Right renal pelvis (tissue), 4 donors: ENCODE data around the gene ARHGAP18. TPM values are rescaled to one million over a fixed set of nuclear protein-coding genes. Genes with fewer than 3 reads are reported as not detected.

Experiments used
- DNase-seq, 4 donors: peaks; one replicate each; pipeline ENCODE4 v3.0.0-alpha.2; 2013; ENCODE audit warnings: low read depth in 4 of 4, low spot score in 3 of 4, missing footprints in 1 of 4
- polyA plus RNA-seq, 4 donors: library from polyadenylated mRNA; unstranded; fragments of 120-200 nt; gene quantifications; one replicate each; pipeline ENCODE4 v1.2.1, GENCODE V29; 2013; ENCODE audit not compliant: insufficient read length in 4 of 4

The ARHGAP18 gene
- polyA plus RNA-seq, 4 donors = 32.6 to 43.8 (median 36.9) TPM

GRCh38 chr6:129623008-129623732 is 86.8 kb downstream of the ARHGAP18 start:
- no peak for DNase-seq

- no peak for DNase-seq
Observed at GRCh38 chr6:129621252-129621651, 88.7 kb downstream of the ARHGAP18 start.

GRCh38 chr6:129620234-129620610 is 89.8 kb downstream of the ARHGAP18 start:
- DNase-seq = no peak

- no peak for DNase-seq
Observed at GRCh38 chr6:129619579-129620233, 90.3 kb downstream of the ARHGAP18 start.

- no peak for DNase-seq
Observed at GRCh38 chr6:129617986-129618385, 92.0 kb downstream of the ARHGAP18 start.

- DNase-seq = no peak
Observed at GRCh38 chr6:129615496-129615895, 94.5 kb downstream of the ARHGAP18 start.

- DNase-seq = no peak
Observed at GRCh38 chr6:129615020-129615419, 95.0 kb downstream of the ARHGAP18 start.

- DNase-seq = no peak
Observed at GRCh38 chr6:129614464-129614863, 95.5 kb downstream of the ARHGAP18 start.

- no peak for DNase-seq
Observed at GRCh38 chr6:129612440-129612839, 97.5 kb downstream of the ARHGAP18 start.

GRCh38 chr6:129609635-129610034 is 100.3 kb downstream of the ARHGAP18 start:
- DNase-seq = no peak

- no peak for DNase-seq
Observed at GRCh38 chr6:129608886-129609537, 101.0 kb downstream of the ARHGAP18 start.

- no peak for DNase-seq
Observed at GRCh38 chr6:129607581-129608186, 102.3 kb downstream of the ARHGAP18 start.

GRCh38 chr6:129606664-129607063 is 103.3 kb downstream of the ARHGAP18 start:
- DNase-seq = no peak

GRCh38 chr6:129605967-129606366 is 104.0 kb downstream of the ARHGAP18 start:
- no peak for DNase-seq

- DNase-seq = no peak
Observed at GRCh38 chr6:129605095-129605494, 104.9 kb downstream of the ARHGAP18 start.

GRCh38 chr6:129604321-129604720 is 105.7 kb downstream of the ARHGAP18 start:
- no peak for DNase-seq

GRCh38 chr6:129603741-129604140 is 106.2 kb downstream of the ARHGAP18 start:
- no peak for DNase-seq

- DNase-seq = no peak
Observed at GRCh38 chr6:129601323-129601722, 108.7 kb downstream of the ARHGAP18 start.

- DNase-seq = no peak
Observed at GRCh38 chr6:129599467-129599866, 110.5 kb downstream of the ARHGAP18 start.

- peak; percentile 40 to 58 (median 51) for DNase-seq
Observed at GRCh38 chr6:129598244-129599187, 111.5 kb downstream of the ARHGAP18 start.
